SKM-1 treated with dmso at 0.1 percent for 144 hours (cell line): ENCODE measurements around the gene EYS.
"Not testable (repeated sequence)": the region's sequence is repeated elsewhere in the genome, so short reads cannot be mapped to it uniquely, and the experiment has no call there.

ENCODE experiments used
- DNase-seq: peaks from one replicate; lab custom pipeline; 2025; ENCODE audit not compliant: unreplicated experiment; lab: John Stamatoyannopoulos, UW

EYS gene

GRCh38 chr6:65469650-65470049, 237.4 kb downstream of the EYS start:
- no peak for DNase-seq

GRCh38 chr6:65468307-65468706, 238.7 kb downstream of the EYS start:
- DNase-seq = no peak

- no peak for DNase-seq
Observed at GRCh38 chr6:65461121-65461520, 245.9 kb downstream of the EYS start.

GRCh38 chr6:65452333-65452732, 254.7 kb downstream of the EYS start:
- no peak for DNase-seq

GRCh38 chr6:65450451-65450850, 256.6 kb downstream of the EYS start:
- DNase-seq = no peak

GRCh38 chr6:65449926-65450325, 257.1 kb downstream of the EYS start:
- no peak for DNase-seq

- DNase-seq = no peak
Observed at GRCh38 chr6:65448866-65449265, 258.2 kb downstream of the EYS start.

GRCh38 chr6:65436281-65436680, 270.7 kb downstream of the EYS start:
- DNase-seq = no peak

- no peak for DNase-seq
Observed at GRCh38 chr6:65416621-65417020, 290.4 kb downstream of the EYS start.

- no peak for DNase-seq
Observed at GRCh38 chr6:65410309-65410708, 296.7 kb downstream of the EYS start.

- no peak for DNase-seq
Observed at GRCh38 chr6:65402564-65402963, 304.5 kb downstream of the EYS start.

GRCh38 chr6:65399355-65400084, 307.5 kb downstream of the EYS start:
- peak; percentile 45 for DNase-seq

GRCh38 chr6:65398851-65399250, 308.2 kb downstream of the EYS start:
- DNase-seq = no peak

- DNase-seq = no peak
Observed at GRCh38 chr6:65350530-65350929, 356.5 kb downstream of the EYS start.

- DNase-seq = not testable (repeated sequence)
Observed at GRCh38 chr6:65302655-65303054, 404.4 kb downstream of the EYS start.

GRCh38 chr6:65299236-65299635, 407.8 kb downstream of the EYS start:
- DNase-seq = no peak

GRCh38 chr6:65295812-65296211, 411.2 kb downstream of the EYS start:
- DNase-seq = no peak

- DNase-seq = no peak
Observed at GRCh38 chr6:65289491-65289890, 417.5 kb downstream of the EYS start.

GRCh38 chr6:65285275-65285674, 421.8 kb downstream of the EYS start:
- no peak for DNase-seq

- DNase-seq = no peak
Observed at GRCh38 chr6:65280060-65280459, 427.0 kb downstream of the EYS start.

- DNase-seq = no peak
Observed at GRCh38 chr6:65262241-65262640, 444.8 kb downstream of the EYS start.

- no peak for DNase-seq
Observed at GRCh38 chr6:65259982-65260381, 447.0 kb downstream of the EYS start.

- DNase-seq = no peak
Observed at GRCh38 chr6:65259059-65259458, 448.0 kb downstream of the EYS start.
